ENCODE results near the gene CAV2. TPM values are rescaled to one million over a fixed set of nuclear protein-coding genes. Genes with fewer than 3 reads are reported as not detected.

The CAV2 gene
- total and polyA plus RNA-seq, 9 of the 15 experiments (the other 6 are each of a cell fraction or from before 2014, with no cell fraction given): 16.1 to 137 (median 38.3) TPM

DNA sequence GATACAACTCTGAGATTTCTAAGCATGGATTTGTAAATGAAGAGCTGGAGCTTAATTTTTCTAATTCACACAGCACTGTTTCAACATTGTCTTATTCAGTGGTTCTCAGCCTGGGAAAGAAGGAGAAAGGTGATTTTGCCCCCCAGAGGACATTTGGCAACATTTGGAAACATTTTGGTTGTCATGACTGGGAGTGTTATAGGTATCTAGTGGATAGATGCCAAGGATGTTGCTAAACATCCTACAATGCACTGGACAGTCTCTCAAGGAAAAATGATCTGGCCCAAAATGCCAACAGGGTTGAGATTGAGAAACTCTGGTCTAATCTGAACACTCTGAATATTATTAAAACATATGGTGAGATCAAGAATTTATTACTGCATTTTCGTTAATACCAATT is 3.8 kb upstream of the CAV2 start (continued):
- TF ChIP-seq, protein P1, sequence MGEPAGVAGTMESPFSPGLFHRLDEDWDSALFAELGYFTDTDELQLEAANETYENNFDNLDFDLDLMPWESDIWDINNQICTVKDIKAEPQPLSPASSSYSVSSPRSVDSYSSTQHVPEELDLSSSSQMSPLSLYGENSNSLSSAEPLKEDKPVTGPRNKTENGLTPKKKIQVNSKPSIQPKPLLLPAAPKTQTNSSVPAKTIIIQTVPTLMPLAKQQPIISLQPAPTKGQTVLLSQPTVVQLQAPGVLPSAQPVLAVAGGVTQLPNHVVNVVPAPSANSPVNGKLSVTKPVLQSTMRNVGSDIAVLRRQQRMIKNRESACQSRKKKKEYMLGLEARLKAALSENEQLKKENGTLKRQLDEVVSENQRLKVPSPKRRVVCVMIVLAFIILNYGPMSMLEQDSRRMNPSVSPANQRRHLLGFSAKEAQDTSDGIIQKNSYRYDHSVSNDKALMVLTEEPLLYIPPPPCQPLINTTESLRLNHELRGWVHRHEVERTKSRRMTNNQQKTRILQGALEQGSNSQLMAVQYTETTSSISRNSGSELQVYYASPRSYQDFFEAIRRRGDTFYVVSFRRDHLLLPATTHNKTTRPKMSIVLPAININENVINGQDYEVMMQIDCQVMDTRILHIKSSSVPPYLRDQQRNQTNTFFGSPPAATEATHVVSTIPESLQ (CRISPR knock-in tag; IDR thresholded peaks at IDR 0.05): no peak

DNA sequence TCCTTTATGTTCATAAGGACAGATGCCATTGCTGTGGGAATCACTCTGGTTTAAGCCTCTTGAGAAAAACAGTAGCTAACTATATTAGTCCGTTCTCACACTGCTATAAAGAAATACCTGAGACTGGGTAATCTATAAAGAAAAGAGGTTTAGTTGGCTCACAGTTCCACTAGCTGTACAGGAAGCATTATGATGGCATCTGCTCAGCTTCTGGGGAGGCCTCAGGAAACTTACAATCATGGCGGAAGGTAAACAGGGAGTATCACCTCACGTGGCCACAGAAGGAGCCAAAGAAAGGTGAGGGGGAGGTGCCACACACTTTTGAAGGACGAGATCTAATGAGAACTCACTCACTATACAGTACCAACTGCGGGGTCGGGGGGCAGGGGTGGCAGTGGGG is 2.9 kb upstream of the CAV2 start:
- Histone ChIP-seq H3K27me3 (ENCODE audit: control insufficient read depth in 2 of 2, insufficient read depth in 2 of 2, low read length in 2 of 2) (no peaks in the 10 kb centered on the region), H4K20me1 (replicated peaks; ENCODE audit: control insufficient read depth, insufficient read depth, low read length) (no peaks in the 10 kb centered on the region), H3K4me2 (ENCODE audit: insufficient read depth, low read length) (no peak overlapping the region), H3K9me1 (ENCODE audit: control insufficient read depth, insufficient read depth, low read length) (no peaks in the 10 kb centered on the region), H3K36me3 (ENCODE audit: control insufficient read depth, insufficient read depth, low read length) (peaks cover under 1% of the 10 kb centered on the region; the same call in 2 of the 3 replicates), H3K27ac (ENCODE audit: extremely low read depth, low read depth, low read length) (no peak overlapping the region), H3K4me1 (replicated peaks in 1 of 2; ENCODE audit: control insufficient read depth in 2 of 2, insufficient read depth in 2 of 2, low read length in 2 of 2) (peaks cover 27 to 34% of the 10 kb centered on the region in 2 experiments), H3K79me2 (ENCODE audit: control insufficient read depth, insufficient read depth, low read length) (peaks cover 21% of the 10 kb centered on the region), H3K9ac (ENCODE audit: insufficient read depth in 1 of 2, low read depth in 2 of 2, low read length in 2 of 2) (no peak overlapping the region), H2AFZ (ENCODE audit: low read depth, low read length) (no peak overlapping the region), H3K9me3 (replicated peaks; ENCODE audit: control insufficient read depth, insufficient read depth, low read depth, low read length) (no peaks in the 10 kb centered on the region), H3K4me3 (no peak overlapping the region)
- no TSS peak for BruUV-seq (replicated peaks)
- ATAC-seq (no peak), FAIRE-seq (no peak), DNase-seq (ENCODE audit: extremely low read depth in 1 of 4, low spot score in 3 of 4) (no peak)
- ChIA-PET POLR2A (no interaction called here), CTCF (ENCODE audit: low intra/inter-chr PET ratio) (no interaction called here)
- in situ Hi-C loops (cut with MboI): no loop called here
- WGBS (ENCODE audit: insufficient coverage, low coverage, missing lambda C conversion rate): 86% methylated on average over 6 of the region's 6 CpGs
- TF ChIP-seq TRIM28 (IDR thresholded peaks at IDR 0.05) (peak; percentile 55; the same call in 1 of the 2 replicates), WHSC1 (IDR thresholded peaks at IDR 0.05; ENCODE audit: low read length) (no peak), ZNF592 (IDR thresholded peaks at IDR 0.05) (no peak), ZNF766 (CRISPR knock-in tag; conservative IDR thresholded peaks at IDR 0.05) (peak; percentile 86), ZNF316 (IDR thresholded peaks at IDR 0.05) (peak; percentile 56; the same call in 1 of the 2 replicates), DMBX1 (CRISPR knock-in tag; IDR thresholded peaks at IDR 0.05; ENCODE audit: borderline replicate concordance) (no peak), NFATC3 (IDR thresholded peaks at IDR 0.05) (no peak), TRIM24 (IDR thresholded peaks at IDR 0.05) (peak in 1 of 2 experiments; percentile 48; a peak in 1 of 4 replicates), CBX3 (IDR thresholded peaks at IDR 0.05; ENCODE audit: borderline replicate concordance in 1 of 2, low read length in 2 of 2) (peak in 1 of 2 experiments; percentile 62; a peak in 1 of 3 replicates)
- intact Hi-C loops (cut with micrococcal nuclease): no loop called here

Measured in K562 (cell line).